ENCODE data around the gene STS.

DNA sequence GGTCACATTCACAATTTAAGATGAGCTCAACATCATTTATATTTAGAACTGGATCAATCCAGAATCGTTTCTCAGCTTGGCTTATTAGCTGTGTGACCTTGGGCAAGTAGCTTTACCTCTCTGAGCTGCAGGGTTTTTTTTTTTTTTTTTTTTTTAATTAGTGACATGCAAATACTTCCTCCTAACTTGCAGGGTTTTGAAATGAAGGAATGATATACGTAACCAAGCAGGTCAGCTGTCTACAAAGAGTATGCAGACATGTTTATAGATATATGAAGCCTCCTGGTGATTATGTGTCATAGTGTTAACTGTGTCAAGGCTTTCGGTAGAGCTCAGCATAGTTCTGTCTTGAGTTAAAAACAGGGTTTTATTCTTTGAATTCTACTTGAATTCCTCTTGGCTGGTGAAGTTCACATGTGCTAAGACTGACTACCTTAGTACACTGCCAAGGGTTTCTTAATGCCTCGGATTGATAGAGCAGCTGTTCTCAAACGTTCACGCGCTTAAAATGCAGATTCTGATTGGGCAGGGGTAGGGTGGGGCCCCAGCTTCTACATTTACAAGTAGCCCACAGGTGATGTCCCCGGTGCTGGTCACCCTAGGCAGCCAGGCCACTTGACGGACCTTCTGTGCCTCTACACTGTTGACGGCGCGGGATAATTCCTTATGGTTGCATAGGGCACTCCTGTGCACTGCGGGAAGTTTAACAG is 654 bp upstream of the STS start:
- TF ChIP-seq CTCF (IDR thresholded peaks at IDR 0.05) (no peak), POLR2A (IDR thresholded peaks at IDR 0.05) (no peak)
